MCF 10A (cell line): ENCODE results near the gene ACADM. TPM values are rescaled to one million over a fixed set of nuclear protein-coding genes. Genes with fewer than 3 reads are reported as not detected.

ENCODE experiments used
- BruUV-seq: library from RNA; stranded (reverse); fragments of 400-500 nt; replicated peaks from 2 replicates; lab custom pipeline; 2021; lab: Mats Ljungman, UMichigan
- CTCF ChIA-PET: fragments of 300-600 bp; sonication (Branson Sonifier 250); formaldehyde crosslinking; extraction: SDS; loops from one replicate; lab custom pipeline; 2021; ENCODE audit warnings: antibody characterized with exemption, inconsistent platforms; lab: Yijun Ruan, JAX
- POLR2A ChIA-PET: fragments of 300-600, 350-650 bp; sonication (Branson Sonifier 250); formaldehyde crosslinking; extraction: SDS; loops from one replicate; lab custom pipeline; 2020; ENCODE audit warnings: antibody characterized with exemption, inconsistent platforms; lab: Yijun Ruan, JAX
- DNase-seq: peaks from one replicate; pipeline ENCODE4 v3.0.0-alpha.2; 2018; ENCODE audit not compliant: unreplicated experiment
- H3K27ac Mint-ChIP-seq: one replicate; pipeline ENCODE4 v1.8.0; 2022; ENCODE audit warnings: mild to moderate bottlenecking, low read depth, mixed read lengths; ENCODE audit not compliant: unreplicated experiment
- H3K27me3 Mint-ChIP-seq: one replicate; pipeline ENCODE4 v1.8.0; 2022; ENCODE audit warnings: mixed read lengths; ENCODE audit not compliant: insufficient read depth, unreplicated experiment
- H3K36me3 Mint-ChIP-seq: one replicate; pipeline ENCODE4 v1.8.0; 2022; ENCODE audit warnings: mild to moderate bottlenecking, moderate library complexity, mixed read lengths; ENCODE audit not compliant: insufficient read depth, unreplicated experiment
- H3K4me1 Mint-ChIP-seq: one replicate; pipeline ENCODE4 v1.8.0; 2022; ENCODE audit warnings: mixed read lengths; ENCODE audit not compliant: insufficient read depth, unreplicated experiment
- H3K4me3 Mint-ChIP-seq: one replicate; pipeline ENCODE4 v1.8.0; 2022; ENCODE audit warnings: mild to moderate bottlenecking, moderate library complexity, mixed read lengths; ENCODE audit not compliant: unreplicated experiment
- H3K9me3 Mint-ChIP-seq: one replicate; pipeline ENCODE4 v1.8.0; 2022; ENCODE audit warnings: mixed read lengths; ENCODE audit not compliant: unreplicated experiment
- CTCF ChIP-seq: fragments of 200-600 bp; IDR thresholded peaks from one replicate; pipeline ENCODE4 v1.8.0; 2022; ENCODE audit warnings: antibody characterized with exemption, mild to moderate bottlenecking; ENCODE audit not compliant: unreplicated experiment
- intact Hi-C: fragments of 100-400 bp; cut with micrococcal nuclease; formaldehyde crosslinking; loops from 2 replicates; pipeline ENCODE4 v1.14.1; 2022
- total RNA-seq: library from RNA; stranded (reverse); gene quantifications from 2 replicates; pipeline ENCODE4 v1.2.3, GENCODE V29; 2022

The ACADM gene
- total RNA-seq, 1 experiment from 2014 or later = 35.7 TPM

GRCh38 chr1:75811211-75811981, 86.9 kb downstream of the ACADM start:
- BruUV-seq = no TSS peak
- H3K4me3 Mint-ChIP-seq = no peak overlapping the region
- no peak for TF ChIP-seq CTCF
- no peaks in the 10 kb centered on the region for H3K36me3 Mint-ChIP-seq
- H3K27ac Mint-ChIP-seq = no peak overlapping the region
- CTCF ChIA-PET = no interaction called here
- H3K4me1 Mint-ChIP-seq = no peaks in the 10 kb centered on the region
- POLR2A ChIA-PET = no interaction called here
- H3K27me3 Mint-ChIP-seq = no peaks in the 10 kb centered on the region
- no peak for DNase-seq
- intact Hi-C loops = no loop called here
- H3K9me3 Mint-ChIP-seq = no peaks in the 10 kb centered on the region

GRCh38 chr1:75812065-75812464, 87.6 kb downstream of the ACADM start:
- intact Hi-C loops = no loop called here
- no peaks in the 10 kb centered on the region for H3K9me3 Mint-ChIP-seq
- CTCF ChIA-PET = no interaction called here
- TF ChIP-seq CTCF = no peak
- POLR2A ChIA-PET = no interaction called here
- no peak for DNase-seq
- H3K4me3 Mint-ChIP-seq = no peak overlapping the region
- H3K27me3 Mint-ChIP-seq = no peaks in the 10 kb centered on the region
- no TSS peak for BruUV-seq
- H3K4me1 Mint-ChIP-seq = no peaks in the 10 kb centered on the region
- no peak overlapping the region for H3K27ac Mint-ChIP-seq
- no peaks in the 10 kb centered on the region for H3K36me3 Mint-ChIP-seq

Other genes with a start within 250 kb of the ACADM start
- gene SLC44A5, start 113.6 kb upstream of the ACADM start, total RNA-seq = 11.6 and 14.3 TPM in 2 replicates
- 116 and 127 TPM in 2 replicates for gene RABGGTB, start 61.5 kb downstream of the ACADM start, total RNA-seq
- 0.17 and 0.21 TPM in 2 replicates for gene MSH4, start 72.2 kb downstream of the ACADM start, total RNA-seq
- not detected in 2 replicates for gene ASB17, start 207.7 kb downstream of the ACADM start, total RNA-seq